Body of pancreas (tissue), 4 donors: Measurements from ENCODE around the gene INO80C. TPM values are rescaled to one million over a fixed set of nuclear protein-coding genes. Genes with fewer than 3 reads are reported as not detected.

Experiments used
- ATAC-seq: fragments of 150-250 bp; one replicate; pipeline ENCODE4 v1.9.1; 2016
- DNase-seq, 4 donors: peaks; one replicate each; pipeline ENCODE4 v3.0.0-alpha.2; 2019
- H3K27ac ChIP-seq, 4 donors: fragments of 200-600 bp; sonication (generic); 1 replicate in 3 of 4; 2 replicates in 1 of 4; pipeline versions ENCODE4 v1.5.1 to v1.6.1; 2016 to 2019; ENCODE audit warnings: mild to moderate bottlenecking in 1 of 4, mixed read lengths in 1 of 4, moderate library complexity in 1 of 4
- H3K27me3 ChIP-seq, 2 donors: fragments of 200-600 bp; sonication (generic); one replicate each; pipeline ENCODE4 v1.6.0; 2016; ENCODE audit warnings: mild to moderate bottlenecking in 1 of 2
- H3K36me3 ChIP-seq, 2 donors: fragments of 200-600 bp; sonication (generic); replicated peaks in 1 of 2; 2 replicates each; pipeline ENCODE4 v1.5.1; 2016; ENCODE audit warnings: low read depth in 2 of 2; ENCODE audit not compliant: insufficient read depth in 1 of 2
- H3K4me1 ChIP-seq: fragments of 200-600 bp; sonication (generic); one replicate; pipeline ENCODE4 v1.6.0; 2016
- H3K4me3 ChIP-seq, 2 donors: fragments of 200-600 bp; sonication (generic); 1 replicate in 1 of 2; 2 replicates in 1 of 2; pipeline ENCODE4 v1.5.1; 2016 to 2019
- H3K9me3 ChIP-seq, 3 donors: fragments of 200-600 bp; sonication (generic); 1 replicate in 2 of 3; 2 replicates in 1 of 3; pipeline ENCODE4 v1.5.1; 2016
- CTCF ChIP-seq, 7 experiments: fragments of 450-650 bp in 4 of 7; fragments of 200-600 bp in 3 of 7; sonication (generic) in 3 of 7; IDR thresholded peaks; one replicate each; pipeline ENCODE4 v1.5.1; 2016 to 2019; ENCODE audit warnings: antibody characterized with exemption in 7 of 7
- POLR2A ChIP-seq, 3 donors: fragments of 450-650 bp; IDR thresholded peaks; one replicate each; pipeline ENCODE4 v1.6.1; 2016; ENCODE audit warnings: antibody characterized with exemption in 3 of 3, mild to moderate bottlenecking in 2 of 3
- WGBS, 2 donors: methylation state at CpG; one replicate each; pipeline ENCODE4 v1.1.5; 2017; 5-methylcytosine and 5-hydroxymethylcytosine counted together
- intact Hi-C: fragments of 100-400 bp; cut with DNase I; formaldehyde crosslinking; loops from one replicate; pipeline ENCODE4 v1.15.1; 2023
- total RNA-seq, 2 donors: library from RNA; depleted of rRNA; stranded (reverse); fragments of >200 nt; gene quantifications; one replicate each; pipeline ENCODE4 v1.1.0, GENCODE V29; 2016

Gene INO80C
- total RNA-seq, 2 donors from 2014 or later = 1.6 to 10.4 TPM

GRCh38 chr18:35438480-35439234 lies 59.1 kb downstream of the INO80C start:
- intact Hi-C loops = no loop called here
- WGBS, 2 donors = 86 to 92% methylated on average over 1 of the region's 1 CpG

GRCh38 chr18:35437836-35438235 lies 59.9 kb downstream of the INO80C start:
- ATAC-seq = no peak
- 64 to 68% methylated on average over 2 of the region's 2 CpGs for WGBS, 2 donors
- Histone ChIP-seq H3K27ac (no peak overlapping the region), H3K4me1 (no peaks in the 10 kb centered on the region), H3K4me3 (no peak overlapping the region), H3K27me3 (no peaks in the 10 kb centered on the region), H3K9me3 (no peaks in the 10 kb centered on the region), H3K36me3 (no peaks in the 10 kb centered on the region)
- TF ChIP-seq CTCF (IDR thresholded peaks at IDR 0.05) (no peak), POLR2A (IDR thresholded peaks at IDR 0.05) (no peak)
- intact Hi-C loops = no loop called here
- no peak for DNase-seq

More at GRCh38 chr18:35438480-35439234, 59.1 kb downstream of the INO80C start:
- no peaks in the 10 kb centered on the region for H3K36me3 ChIP-seq
- H3K4me1 ChIP-seq = no peaks in the 10 kb centered on the region
- no peaks in the 10 kb centered on the region for H3K27me3 ChIP-seq
- DNase-seq (no peak), ATAC-seq (no peak)
- TF ChIP-seq CTCF (IDR thresholded peaks at IDR 0.05) (no peak), POLR2A (IDR thresholded peaks at IDR 0.05) (no peak)
- H3K9me3 ChIP-seq = no peaks in the 10 kb centered on the region
- no peak overlapping the region for H3K27ac ChIP-seq
- no peak overlapping the region for H3K4me3 ChIP-seq

GRCh38 chr18:35436076-35436649 lies 61.6 kb downstream of the INO80C start:
- DNase-seq (no peak), ATAC-seq (no peak)
- Histone ChIP-seq H3K4me3 (no peak overlapping the region), H3K9me3 (no peaks in the 10 kb centered on the region), H3K27me3 (no peaks in the 10 kb centered on the region), H3K27ac (no peak overlapping the region), H3K4me1 (no peaks in the 10 kb centered on the region), H3K36me3 (no peaks in the 10 kb centered on the region)
- intact Hi-C loops = no loop called here
- TF ChIP-seq CTCF (IDR thresholded peaks at IDR 0.05) = no peak
- no peak for TF ChIP-seq POLR2A (IDR thresholded peaks at IDR 0.05)
- 64 to 65% methylated on average over 3 of the region's 3 CpGs for WGBS, 2 donors

GRCh38 chr18:35435401-35435800 lies 62.4 kb downstream of the INO80C start:
- TF ChIP-seq POLR2A (IDR thresholded peaks at IDR 0.05) (no peak), CTCF (IDR thresholded peaks at IDR 0.05) (no peak)
- H3K36me3 ChIP-seq = no peaks in the 10 kb centered on the region
- ATAC-seq (no peak), DNase-seq (no peak)
- 82 to 92% methylated on average over 3 of the region's 3 CpGs for WGBS, 2 donors
- intact Hi-C loops = no loop called here
- no peak overlapping the region for H3K4me3 ChIP-seq
- H3K4me1 ChIP-seq = no peaks in the 10 kb centered on the region
- no peak overlapping the region for H3K27ac ChIP-seq
- H3K9me3 ChIP-seq = no peaks in the 10 kb centered on the region
- H3K27me3 ChIP-seq = no peaks in the 10 kb centered on the region
